ENCODE measurements around the gene ARL11.
"Not testable (repeated sequence)": the region's sequence is repeated elsewhere in the genome, so short reads cannot be mapped to it uniquely, and the experiment has no call there.

ARL11 gene

GRCh38 chr13:49627831-49628652 is at the start of gene ARL11:
TSS of gene ARL11 (plus strand) at chr13:49628507. CDS start at chr13:49630448, 1,941 bp downstream.
- no peak for DNase-seq (ENCODE audit: low read depth, low spot score)

- DNase-seq (ENCODE audit: low read depth, low spot score): no peak
Measured at GRCh38 chr13:49579501-49579900, 48.8 kb upstream of the ARL11 start.

- no peak for DNase-seq (ENCODE audit: low read depth, low spot score)
Measured at GRCh38 chr13:49580980-49581680, 47.2 kb upstream of the ARL11 start.

DNA sequence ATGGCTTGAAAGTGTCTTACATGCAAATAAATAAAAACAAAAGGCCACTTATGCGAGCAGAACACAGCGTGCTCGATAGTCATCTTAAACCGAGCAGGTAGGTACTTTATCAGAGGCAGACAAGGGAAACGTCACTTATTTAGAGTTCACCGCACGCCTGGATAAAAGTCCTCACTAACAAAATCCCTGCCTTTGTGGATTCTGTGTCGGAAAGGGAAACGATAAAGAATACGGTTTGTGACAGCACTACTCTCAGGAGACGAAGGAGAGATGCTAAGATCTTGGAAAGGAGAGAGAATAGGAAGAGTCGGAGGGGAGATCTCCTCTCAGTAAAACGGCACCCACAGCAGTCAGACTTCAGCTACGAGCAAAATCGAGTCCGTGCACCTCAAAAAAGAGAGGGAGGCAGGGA is 43.5 kb upstream of the ARL11 start:
- no peak for DNase-seq (ENCODE audit: low read depth, low spot score)

GRCh38 chr13:49585220-49586157 is 42.8 kb upstream of the ARL11 start, which contains the start of gene RCBTB1:
TSS of gene RCBTB1 (minus strand) at chr13:49585558. CDS start at chr13:49567279, 18,279 bp downstream.
- DNase-seq (ENCODE audit: low read depth, low spot score): no peak

- no peak for DNase-seq (ENCODE audit: low read depth, low spot score)
Measured at GRCh38 chr13:49586717-49587116, 41.6 kb upstream of the ARL11 start.

- no peak for DNase-seq (ENCODE audit: low read depth, low spot score)
Measured at GRCh38 chr13:49587311-49587847, 40.9 kb upstream of the ARL11 start.

- DNase-seq (ENCODE audit: low read depth, low spot score): not testable (repeated sequence)
Measured at GRCh38 chr13:49590714-49591113, 37.6 kb upstream of the ARL11 start.

DNA sequence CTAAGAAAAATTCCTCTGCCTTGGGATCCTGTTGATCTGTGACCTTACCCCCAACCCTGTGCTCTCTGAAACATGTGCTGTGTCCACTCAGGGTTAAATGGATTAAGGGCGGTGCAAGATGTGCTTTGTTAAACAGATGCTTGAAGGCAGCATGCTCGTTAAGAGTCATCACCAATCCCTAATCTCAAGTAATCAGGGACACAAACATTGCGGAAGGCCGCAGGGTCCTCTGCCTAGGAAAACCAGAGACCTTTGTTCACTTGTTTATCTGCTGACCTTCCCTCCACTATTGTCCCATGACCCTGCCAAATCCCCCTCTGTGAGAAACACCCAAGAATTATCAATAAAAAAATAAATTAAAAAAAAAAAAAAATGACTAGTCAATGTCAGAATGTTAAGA is 34.4 kb upstream of the ARL11 start:
- not testable (repeated sequence) for DNase-seq (ENCODE audit: low read depth, low spot score)

DNA sequence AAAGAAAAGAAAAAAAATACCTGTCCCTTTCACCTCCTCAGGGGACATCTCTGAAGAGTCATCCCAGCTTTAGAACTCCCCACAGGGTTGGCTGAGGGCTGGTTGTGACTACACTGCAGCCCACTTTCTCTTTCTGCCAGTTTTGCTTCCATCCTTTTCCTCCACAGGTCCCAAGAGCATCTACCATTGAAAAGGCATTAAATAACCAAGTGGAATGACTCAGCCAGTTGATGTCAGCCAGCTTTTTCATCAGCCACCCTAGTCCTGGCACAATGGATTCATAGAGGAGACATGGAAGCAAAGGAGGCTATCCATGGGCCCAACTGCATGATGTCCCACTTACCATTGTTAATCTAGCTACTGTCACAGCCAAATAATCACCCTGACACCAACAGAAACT is 33.7 kb upstream of the ARL11 start:
- DNase-seq (ENCODE audit: low read depth, low spot score): no peak

- DNase-seq (ENCODE audit: low read depth, low spot score): no peak
Measured at GRCh38 chr13:49596221-49596620, 32.1 kb upstream of the ARL11 start.

GRCh38 chr13:49597043-49597641 is 31.2 kb upstream of the ARL11 start:
- DNase-seq (ENCODE audit: low read depth, low spot score): no peak

DNA sequence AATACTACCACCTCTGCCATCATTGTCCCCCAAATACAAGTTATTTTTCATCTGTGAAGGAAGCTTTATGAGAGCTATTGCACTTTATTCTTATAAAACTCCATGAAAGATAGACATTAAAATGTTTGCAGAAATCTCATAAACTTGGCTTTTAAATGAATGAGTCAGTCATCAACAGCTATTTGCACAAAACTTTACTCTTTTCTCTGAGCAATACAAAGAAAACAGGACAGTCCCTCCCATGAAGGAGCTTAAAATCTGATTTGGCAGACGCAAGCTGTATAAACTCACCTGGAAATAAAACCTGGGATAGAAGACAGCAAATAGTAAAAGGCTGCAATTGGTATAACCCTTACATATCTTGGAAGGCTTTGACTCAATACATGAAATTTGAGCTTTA is 26.3 kb upstream of the ARL11 start:
- DNase-seq (ENCODE audit: low read depth, low spot score): no peak

- DNase-seq (ENCODE audit: low read depth, low spot score): not testable (repeated sequence)
Measured at GRCh38 chr13:49602615-49603014, 25.7 kb upstream of the ARL11 start.

DNA sequence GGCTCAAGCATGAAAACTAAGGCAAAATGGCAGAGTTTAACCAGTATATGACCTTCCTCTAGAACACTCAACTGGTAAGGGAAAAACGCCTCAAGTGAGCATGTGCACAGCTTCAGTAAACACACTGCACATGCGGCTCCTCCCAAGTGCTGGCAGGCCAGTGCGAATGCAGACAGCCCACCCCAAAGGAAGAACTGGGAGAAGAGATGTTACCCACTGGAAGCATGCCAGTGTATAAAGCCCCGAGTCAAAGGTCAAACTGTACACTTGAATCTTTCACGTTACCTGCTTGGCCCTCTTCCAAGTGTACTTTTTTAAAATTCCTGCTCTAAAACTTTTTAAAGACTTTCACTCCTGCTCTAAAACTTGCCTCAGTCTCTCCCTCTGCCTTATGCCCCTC is 23.7 kb upstream of the ARL11 start:
- DNase-seq (ENCODE audit: low read depth, low spot score): no peak

DNA sequence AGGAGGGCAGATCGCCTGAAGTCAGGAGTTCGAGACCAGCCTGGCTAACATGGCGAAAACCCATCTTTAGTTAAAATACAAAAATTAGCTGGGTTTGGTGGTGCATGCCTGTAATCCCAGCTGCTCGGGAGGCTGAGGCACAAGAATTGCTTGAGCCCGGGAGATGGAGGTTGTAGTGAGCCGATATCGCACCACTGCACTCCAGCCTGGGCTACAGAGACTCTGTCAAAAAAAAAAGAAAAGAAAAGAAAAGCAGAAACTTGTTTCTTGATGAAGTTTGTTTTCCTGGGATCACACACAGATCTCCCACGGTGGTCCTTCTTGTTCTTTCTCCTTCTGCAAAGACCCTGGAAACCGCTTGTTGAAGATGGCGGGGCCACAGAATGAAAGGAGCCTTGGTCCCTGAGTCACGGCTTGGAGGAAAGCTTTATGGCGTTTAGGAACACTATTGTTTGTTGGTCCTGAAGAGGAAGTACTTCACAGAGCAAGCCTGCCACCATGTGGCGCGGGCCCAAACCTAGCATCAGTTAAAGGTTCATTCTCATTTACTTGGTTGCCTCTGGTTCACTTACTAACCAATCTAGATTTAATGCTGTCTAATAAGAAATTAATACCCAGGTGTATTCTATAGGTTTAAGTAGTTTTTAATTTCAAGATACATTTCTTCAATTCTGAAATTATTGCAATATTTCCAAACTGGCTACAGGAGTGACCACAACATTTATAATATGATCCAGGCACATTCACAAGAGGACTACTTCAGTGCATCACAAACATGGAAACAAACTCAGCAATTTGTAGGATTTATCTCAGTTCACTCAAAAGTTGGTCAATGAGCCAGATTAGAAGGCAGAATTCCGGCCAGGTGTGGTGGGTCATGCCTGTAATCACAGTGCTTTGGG is 21.3 kb upstream of the ARL11 start:
- peak; percentile 65 for DNase-seq (ENCODE audit: low read depth, low spot score)

- DNase-seq (ENCODE audit: low read depth, low spot score): no peak
Measured at GRCh38 chr13:49607761-49608160, 20.5 kb upstream of the ARL11 start.

GRCh38 chr13:49608651-49609331 is 19.5 kb upstream of the ARL11 start:
- DNase-seq (ENCODE audit: low read depth, low spot score): no peak

DNA sequence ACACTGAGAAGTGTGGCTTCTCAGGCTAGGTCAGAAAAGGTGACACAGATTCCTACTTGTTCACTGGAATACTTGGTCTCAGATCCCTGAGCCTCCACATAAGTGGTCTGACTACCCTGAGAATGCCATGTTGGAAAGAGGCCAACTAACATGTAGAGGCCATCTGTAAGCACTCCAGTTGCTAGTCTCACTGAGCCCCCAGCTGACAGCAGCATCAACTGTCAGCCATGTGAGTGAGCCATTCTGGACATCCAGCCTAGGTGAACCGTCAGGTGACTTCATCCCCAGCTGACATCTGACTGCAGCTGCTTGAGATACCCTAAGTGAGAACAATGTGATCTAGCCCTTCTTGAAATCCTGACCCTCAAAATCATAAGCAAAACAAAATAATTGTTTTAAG is 18.1 kb upstream of the ARL11 start:
- DNase-seq (ENCODE audit: low read depth, low spot score): no peak
